Superior temporal gyrus (tissue), 1 donor: ENCODE results near the gene FASTK.

Experiments
- DNase-seq: peaks from one replicate; pipeline ENCODE4 v3.0.0-alpha.2; 2016; ENCODE audit errors: extremely low spot score

The FASTK gene

DNA sequence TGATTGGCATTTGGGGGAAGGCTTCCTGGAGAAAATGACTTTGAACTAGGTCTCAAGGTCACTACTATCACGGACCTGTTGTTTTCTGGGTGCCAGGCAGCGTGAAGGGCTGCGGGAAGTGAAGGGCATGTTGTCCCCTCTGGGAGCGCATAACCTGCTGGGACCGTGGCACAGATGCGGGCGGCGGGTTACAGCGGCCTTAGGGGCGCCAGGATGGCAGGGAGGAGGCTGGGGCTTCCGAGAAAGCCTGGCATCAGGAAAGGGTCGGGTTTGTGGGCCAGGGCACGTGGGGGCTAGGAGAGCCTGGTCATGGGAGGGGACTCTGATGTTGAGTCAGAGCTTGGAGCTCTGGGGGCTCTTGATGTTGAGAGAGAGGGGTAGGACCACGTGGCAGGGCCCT, 15.1 kb downstream of the FASTK start:
- no peak for DNase-seq

GRCh38 chr7:151064993-151065392, 15.6 kb downstream of the FASTK start:
- DNase-seq, result no peak

DNA sequence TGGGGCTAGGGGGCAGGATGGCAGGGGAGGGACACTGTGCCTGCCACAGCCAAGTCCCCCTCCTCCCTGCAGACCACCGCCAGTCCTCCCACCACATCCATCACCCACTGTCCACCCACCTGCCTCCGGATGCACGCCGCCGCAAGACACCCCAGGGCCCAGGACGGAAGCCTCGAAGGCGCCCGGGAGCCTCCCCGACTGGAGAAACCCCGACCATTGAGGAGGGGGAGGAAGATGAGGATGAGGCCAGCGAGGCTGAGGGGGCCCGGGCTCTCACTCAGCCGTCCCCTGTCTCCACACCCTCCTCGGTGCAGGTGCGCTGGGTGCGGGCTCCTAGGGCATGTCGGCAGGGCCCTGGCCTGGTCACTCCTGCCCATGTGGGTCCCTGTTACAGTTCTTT, 16.2 kb downstream of the FASTK start:
- no peak for DNase-seq

GRCh38 chr7:151063212-151063561, 17.4 kb downstream of the FASTK start:
- DNase-seq, result no peak

DNA sequence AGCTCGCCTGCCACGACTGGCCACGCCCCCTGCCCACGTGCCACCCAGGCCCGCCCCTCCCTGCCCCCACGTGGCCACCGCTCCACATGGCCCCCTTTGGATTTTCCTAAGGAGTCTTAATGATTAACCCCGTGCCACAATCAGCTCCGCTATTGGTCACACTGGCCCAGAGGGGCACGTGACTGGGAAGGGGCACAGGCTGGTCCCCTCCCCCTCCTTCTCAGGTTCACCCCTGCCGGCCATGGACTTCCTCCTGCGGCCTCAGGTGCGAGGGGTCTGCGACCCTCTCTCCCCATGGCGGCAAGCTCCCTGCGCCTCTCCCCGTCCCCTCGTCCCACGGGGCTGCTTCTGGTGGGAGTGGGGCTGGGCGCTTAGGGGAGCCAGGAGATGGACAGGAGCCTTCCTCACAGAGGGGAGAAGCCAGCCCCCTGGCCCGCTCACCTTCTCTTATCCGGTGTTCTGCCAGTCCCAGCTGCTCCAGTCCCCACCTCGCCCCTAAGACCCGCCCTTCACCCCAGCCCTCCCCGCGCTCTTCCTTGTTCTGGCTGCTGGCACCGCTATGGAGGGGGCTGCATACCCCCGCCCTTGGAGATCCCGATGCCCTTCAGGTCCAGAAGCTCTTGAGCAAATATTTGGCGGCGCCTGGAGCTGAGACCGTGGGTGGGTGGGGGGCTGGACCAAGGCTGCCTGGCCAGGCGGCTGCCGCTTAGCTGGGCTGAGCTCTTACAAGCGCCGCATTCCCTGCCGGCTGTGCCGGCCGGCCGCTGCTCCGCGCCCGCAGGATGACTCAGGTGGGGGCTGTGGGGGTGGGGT, 18.0 kb downstream of the FASTK start:
- no peak for DNase-seq

DNA sequence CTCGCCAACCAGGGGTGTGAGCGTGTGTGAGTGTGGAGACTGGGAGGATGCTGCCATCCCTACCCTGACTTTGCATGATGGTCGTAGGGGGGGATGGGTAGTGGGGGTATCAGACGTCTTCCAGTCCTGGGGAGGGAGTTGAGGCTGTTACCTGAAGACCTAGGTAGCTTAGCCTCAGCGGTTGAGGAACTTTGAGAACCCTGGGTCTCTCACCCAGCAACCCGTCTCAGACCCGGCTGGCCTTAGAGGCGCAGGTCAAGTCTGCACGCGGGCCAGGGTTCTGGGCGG, 18.6 kb downstream of the FASTK start:
- DNase-seq, result no peak

DNA sequence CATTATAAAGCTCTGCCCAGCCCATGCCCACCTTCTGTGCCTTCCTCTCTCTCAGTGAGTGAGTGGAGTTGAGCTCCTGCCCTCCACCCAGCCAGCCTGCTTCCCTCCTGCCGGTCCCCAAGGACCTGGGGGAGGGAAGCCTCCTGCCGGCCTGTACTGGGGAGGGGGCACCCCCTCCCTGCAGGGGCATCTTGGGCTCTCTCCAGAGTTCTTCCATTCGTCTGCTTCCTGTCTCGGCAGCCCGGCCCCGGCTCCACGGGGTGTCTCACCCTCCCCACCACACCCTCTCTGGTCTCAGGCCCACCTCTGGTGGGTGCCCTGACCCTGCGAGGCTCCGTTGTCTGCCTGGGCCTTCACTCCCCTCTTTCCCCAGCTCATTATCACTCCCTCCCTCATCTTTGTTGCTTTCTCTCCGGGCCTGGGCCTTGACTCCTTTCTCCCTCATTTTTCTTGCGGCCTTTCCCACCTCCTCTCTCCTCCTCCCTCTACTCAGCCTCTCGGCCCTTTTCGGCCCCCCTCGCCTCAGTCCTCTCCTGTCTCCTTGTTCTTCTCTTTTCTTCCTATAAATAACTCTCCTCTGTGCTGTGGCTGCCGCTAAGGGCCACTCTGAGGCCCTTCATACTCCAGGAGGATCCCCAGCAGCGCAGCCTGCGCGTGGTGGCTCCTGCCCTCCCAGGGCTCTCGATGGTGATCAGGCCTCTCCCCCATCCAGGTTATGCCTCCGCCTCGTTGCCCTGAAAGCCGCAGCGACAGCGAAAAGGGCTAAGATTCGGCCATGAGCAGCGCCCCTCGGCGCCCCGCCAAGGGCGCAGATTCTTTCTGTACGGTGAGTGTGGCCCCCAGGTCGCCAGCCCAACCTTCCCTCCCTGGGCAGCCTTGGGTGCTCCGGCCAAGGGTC, 19.1 kb downstream of the FASTK start:
- no peak for DNase-seq

DNA sequence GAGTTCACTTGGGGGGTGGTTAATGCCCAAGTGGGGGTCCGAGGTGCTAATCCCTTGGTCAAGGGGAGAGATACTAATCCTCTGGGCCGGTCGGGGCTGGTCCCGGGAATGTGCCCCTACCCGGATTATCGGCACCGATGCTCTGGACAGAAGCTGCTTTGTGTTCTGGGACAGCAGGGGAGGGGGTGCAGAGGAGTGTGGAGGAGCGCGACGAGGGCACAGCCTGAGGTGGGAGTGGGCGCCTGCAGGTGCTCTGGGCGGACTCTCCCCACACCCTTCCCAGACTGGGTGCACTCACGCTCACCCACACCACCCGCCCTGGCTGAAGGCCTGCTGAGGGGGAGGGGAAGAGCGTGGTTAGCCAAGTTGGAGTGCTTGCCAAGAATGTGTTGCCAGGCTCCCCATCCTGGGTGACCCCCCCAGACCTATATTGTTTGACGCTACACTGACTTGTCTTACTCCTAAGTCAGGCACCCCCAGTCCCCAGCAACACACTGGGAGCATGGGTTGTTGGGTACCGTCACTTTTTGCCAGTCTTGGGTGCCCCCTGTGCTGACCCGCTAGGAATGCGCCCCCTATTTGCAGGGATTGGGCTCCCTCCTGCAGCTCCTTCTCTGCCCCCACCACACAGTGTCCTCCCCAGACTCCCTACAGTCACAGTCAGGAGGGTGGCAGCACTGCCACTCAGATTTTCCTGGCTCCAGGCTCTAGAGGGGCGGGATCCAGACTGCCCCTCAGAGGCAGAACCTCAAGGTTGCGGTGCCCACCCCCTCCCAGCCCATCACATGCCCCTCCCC, 20.0 kb downstream of the FASTK start:
- peak; percentile 33 for DNase-seq

DNA sequence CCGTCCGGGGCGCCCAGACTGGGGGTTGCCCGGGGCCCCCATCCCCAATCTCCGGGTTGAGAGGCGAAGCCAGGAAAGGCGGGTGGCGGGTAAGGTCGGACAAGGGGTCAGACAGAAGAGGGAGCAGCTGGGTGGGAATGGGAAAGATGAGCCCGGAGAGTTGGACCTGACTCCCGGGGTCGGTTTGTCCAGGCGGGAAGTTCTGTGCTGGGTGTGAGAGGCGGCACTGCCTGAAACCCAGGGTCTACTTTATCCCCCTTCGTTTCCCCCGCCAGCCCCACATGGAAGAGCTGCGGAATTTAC, 20.5 kb downstream of the FASTK start:
- no peak for DNase-seq

DNA sequence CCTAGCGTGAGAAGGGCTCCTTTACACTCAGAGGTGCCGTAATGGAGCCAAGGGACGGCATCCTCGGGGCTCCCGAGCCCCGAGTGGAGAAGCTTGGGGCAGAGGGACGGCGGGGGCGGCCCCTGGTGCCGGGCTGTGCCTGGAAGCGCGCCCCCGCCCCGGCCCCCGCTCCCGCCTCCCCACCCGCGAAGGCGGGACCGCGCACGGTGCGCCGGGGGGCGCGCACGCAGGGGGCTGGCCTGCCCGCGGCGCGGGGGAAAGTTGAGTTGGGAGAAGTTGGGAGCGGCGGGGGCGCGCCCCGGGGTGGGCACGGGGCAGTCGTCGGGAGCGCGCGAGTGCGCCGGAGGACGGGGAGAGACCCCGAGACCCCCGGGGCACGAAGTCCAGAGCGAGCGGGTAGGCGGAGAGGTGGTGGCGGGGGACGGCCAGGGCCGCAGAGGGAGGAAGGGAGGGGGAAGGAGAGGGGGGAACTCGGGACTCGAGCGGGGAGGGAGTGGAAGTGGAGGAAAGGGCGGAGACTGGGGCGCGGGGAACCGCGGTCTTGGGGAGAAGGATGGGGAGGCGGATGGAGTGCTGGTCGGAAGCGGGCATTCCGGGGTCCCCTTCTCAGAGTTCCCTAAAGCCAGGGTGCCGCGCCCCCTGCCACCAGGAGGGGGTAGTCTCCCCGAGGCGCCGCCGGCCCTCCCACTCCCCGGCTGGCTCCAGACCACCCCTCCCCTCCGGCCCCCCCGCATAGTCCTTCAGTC, 21.1 kb downstream of the FASTK start, which contains the start of gene SLC4A2:
Gene SLC4A2, plus strand, starts transcription at position 223 of the 746 bp plus-strand sequence. CDS start 2,399 bp downstream, outside the sequence.
- DNase-seq, result peak; percentile 78

DNA sequence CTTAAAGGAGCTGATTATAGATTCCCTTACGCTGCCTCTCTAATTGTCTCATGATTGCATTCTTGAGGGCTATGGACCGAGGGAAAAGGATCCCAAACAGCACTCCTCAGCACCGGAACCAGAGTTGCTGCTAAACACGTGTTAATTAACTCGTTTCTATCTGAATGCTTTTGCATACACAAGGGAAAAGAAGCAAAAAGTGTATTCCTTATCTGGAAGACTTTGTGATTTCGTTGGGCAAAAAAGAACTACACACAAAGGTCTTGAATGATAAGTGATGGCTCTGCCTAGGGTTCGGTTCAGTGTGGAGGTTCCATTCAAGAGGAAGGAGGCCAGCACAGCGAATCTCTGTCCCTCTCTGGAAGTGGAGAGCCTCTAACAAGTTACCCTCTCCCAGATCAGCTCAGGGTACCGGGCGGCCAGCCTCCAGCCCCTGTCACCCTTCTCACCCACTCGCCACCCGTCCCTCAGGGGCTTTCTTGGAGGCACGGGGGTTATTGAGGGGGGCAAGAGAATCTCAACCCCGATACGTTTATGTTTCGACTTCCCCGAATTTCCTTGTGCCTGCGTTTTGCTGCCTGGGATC, 21.7 kb downstream of the FASTK start:
- DNase-seq, result peak; percentile 78

DNA sequence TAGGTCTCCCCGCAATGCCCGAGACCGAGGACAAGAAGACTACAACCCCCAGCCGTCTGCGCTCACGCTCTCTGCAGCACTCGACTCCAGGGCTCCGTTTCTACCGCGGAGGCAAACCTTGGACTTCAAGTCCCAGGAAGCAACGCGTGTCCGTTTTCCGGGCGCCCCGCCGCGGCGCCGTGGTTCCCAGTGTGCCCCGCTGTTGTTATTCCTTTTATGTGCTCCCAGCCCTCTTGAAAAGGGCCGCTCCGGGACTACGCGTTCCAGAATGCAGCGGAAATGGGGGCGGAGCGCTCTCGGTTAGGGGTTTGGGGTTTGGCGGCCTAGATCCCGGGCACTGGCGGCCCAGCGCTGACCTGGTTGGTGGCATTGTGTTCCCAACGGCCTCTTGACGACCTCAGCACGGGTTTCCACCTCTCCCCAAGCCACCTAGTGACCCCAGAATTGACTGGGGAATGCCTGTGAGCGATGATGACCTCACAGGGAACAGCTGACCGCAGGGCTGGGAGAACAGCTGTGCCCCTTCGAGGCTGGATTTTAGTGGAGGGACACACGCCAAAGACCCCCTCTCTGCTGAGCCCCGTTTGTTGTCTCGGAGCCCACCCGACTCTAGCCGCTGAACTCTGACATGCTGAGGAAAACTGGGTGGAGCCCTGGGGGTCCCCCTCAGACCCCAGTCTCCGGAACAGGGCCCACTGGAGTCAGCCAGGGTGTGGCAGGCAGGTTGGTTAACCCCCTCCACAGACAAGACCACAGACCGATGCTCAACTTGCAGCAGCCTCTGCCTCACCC, 22.4 kb downstream of the FASTK start:
- DNase-seq, result peak; percentile 99

DNA sequence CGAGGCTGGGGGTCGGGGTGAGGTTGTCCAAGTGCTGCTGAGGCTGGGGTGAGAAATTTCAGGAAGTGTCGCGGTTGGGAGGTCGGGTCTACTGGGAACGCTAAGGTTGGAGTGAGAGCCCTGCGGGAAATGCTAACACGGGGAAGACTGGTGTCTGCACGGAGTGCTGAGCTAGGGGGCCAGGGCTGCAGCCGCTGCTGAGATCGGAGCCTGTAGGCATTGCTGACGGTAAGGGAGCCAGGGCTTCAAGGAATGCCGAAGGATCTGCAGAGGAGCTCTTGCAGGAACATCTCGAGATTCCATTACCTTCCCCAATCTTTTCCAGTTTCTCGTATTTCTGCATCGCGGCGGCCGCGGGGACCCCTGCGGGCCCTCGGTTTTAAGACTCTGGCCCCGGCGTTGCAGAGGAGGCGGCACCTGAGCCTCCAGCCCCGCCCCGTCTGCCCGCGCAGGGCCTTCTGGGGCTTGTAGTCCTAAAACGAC, 23.1 kb downstream of the FASTK start, which contains the start of gene CDK5:
Gene CDK5, minus strand, starts transcription at position 392 of the 483 bp plus-strand sequence. Its CDS starts 49 bp downstream, at position 343.
- no peak for DNase-seq

DNA sequence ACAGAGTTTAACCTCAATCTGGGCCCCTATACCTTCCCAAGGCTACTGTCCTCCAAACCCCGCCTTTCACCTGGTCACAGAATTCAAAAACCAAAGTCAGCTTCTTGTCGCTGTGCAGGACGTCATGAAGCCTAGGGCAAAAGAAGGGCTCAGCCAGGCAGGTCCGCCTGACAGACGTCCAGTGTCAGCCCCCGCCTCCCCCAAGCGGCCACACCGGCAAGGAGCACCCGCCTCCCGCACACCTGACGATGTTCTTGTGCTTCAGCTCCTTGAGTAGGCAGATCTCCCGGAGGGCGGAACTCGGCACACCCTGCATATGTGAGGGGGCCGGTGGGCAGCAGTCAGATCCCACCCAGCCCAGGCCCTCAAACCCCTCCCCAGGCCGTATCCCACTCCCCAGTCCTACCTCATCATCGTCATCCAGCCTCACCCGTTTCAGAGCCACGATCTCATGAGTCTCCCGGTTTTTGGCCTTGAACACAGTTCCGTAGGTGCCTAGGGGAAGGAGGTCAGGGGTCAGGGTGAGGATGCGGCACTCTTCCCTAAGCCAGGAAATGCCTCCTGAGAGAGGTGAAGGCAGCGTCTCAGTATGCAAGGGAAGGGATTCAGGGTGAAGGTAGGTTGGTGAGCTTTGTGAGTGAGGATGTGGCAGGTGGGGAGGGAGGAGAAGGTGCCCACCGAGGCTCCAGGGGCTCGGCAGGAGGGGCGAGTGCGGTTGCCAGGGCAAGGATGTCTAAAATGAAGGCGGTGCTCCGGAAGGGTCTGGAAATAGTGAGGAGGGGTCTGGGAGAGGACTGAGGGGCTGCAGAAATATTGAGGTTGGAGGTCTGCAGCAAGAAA, 23.7 kb downstream of the FASTK start:
- DNase-seq, result no peak

- no peak for DNase-seq
Observed at GRCh38 chr7:151056283-151056665, 24.3 kb downstream of the FASTK start.

GRCh38 chr7:151053751-151054150, 26.9 kb downstream of the FASTK start:
- no peak for DNase-seq

DNA sequence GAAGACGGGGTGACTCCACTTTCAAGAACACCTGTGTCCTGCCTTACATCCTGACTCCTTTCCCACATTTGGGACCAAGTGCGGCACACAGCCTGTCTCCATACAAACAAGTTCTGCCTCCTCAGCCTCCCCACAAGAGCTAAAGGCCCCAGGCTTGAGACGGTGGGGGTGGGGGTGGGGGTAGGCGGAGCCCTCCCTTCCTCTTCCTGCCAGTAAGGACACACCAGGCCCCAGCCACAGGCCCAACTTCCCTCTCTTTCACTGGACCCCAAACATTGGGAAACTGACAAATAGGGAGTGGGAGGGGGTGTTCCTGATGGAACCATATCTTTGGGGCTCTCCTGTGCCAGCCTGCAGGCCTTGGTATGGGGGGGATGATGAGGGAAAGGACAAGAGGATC, 27.5 kb downstream of the FASTK start:
- no peak for DNase-seq

DNA sequence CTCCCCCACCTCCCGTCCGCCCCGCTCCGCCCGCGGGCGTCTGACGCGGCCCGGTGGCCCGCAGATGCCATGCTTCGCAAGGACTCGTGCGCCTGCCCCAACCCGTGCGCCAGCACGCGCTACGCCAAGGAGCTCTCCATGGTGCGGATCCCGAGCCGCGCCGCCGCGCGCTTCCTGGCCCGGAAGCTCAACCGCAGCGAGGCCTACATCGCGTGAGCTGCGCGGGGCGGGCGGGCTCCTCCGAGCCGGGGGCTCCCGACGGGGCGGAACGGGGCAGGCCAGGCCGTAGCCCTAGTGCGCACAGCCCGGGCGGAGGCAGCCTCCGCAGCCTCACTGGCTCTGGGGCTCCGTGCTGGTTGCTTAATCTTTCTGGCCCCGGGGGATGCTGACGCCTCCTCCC, 29.5 kb downstream of the FASTK start:
- DNase-seq, result peak; percentile 26

DNA sequence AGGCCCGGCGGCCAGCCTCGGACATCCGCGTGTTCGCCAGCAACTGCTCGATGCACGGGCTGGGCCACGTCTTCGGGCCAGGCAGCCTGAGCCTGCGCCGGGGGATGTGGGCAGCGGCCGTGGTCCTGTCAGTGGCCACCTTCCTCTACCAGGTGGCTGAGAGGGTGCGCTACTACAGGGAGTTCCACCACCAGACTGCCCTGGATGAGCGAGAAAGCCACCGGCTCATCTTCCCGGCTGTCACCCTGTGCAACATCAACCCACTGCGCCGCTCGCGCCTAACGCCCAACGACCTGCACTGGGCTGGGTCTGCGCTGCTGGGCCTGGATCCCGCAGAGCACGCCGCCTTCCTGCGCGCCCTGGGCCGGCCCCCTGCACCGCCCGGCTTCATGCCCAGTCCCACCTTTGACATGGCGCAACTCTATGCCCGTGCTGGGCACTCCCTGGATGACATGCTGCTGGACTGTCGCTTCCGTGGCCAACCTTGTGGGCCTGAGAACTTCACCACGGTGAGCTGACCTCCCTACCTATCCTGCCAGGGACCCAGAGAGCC, 31.6 kb downstream of the FASTK start:
- no peak for DNase-seq
